ENCODE results near the gene DCXR.
A peak's percentile ranks its signal among the peaks of the same experiment; 100 is the strongest.

The DCXR gene

GRCh38 chr17:82072827-82073226 is 35.3 kb upstream of the DCXR start:
- DNase-seq: no peak

- DNase-seq: no peak
Measured at GRCh38 chr17:82070611-82071010, 33.1 kb upstream of the DCXR start.

- DNase-seq: peak; percentile 83
Measured at GRCh38 chr17:82065638-82066303, 28.3 kb upstream of the DCXR start, which contains the start of gene DUS1L. Gene DUS1L (minus strand): TSS chr17:82065804. CDS start chr17:82065059, 745 bp downstream.

- peak; percentile 47 for DNase-seq
Measured at GRCh38 chr17:82065193-82065637, 27.7 kb upstream of the DCXR start.

GRCh38 chr17:82064433-82065192 is 27.1 kb upstream of the DCXR start:
- DNase-seq: no peak

GRCh38 chr17:82063424-82064415 is 26.2 kb upstream of the DCXR start:
- no peak for DNase-seq

- DNase-seq: no peak
Measured at GRCh38 chr17:82062984-82063368, 25.5 kb upstream of the DCXR start.

GRCh38 chr17:82062076-82062983 is 24.8 kb upstream of the DCXR start:
- DNase-seq: no peak

GRCh38 chr17:82061047-82061925 is 23.8 kb upstream of the DCXR start:
- no peak for DNase-seq

GRCh38 chr17:82060614-82061013 is 23.1 kb upstream of the DCXR start:
- no peak for DNase-seq

- DNase-seq: no peak
Measured at GRCh38 chr17:82060001-82060380, 22.5 kb upstream of the DCXR start.

- DNase-seq: no peak
Measured at GRCh38 chr17:82059272-82060000, 21.9 kb upstream of the DCXR start.

GRCh38 chr17:82058855-82059249 is 21.4 kb upstream of the DCXR start:
- no peak for DNase-seq

- DNase-seq: no peak
Measured at GRCh38 chr17:82058230-82058854, 20.8 kb upstream of the DCXR start.

GRCh38 chr17:82056729-82057621 is 19.5 kb upstream of the DCXR start:
- no peak for DNase-seq

GRCh38 chr17:82055965-82056728 is 18.6 kb upstream of the DCXR start:
- no peak for DNase-seq

GRCh38 chr17:82055023-82055964 is 17.8 kb upstream of the DCXR start:
- DNase-seq: no peak
